ENCODE results near the gene MFNG. TPM values are rescaled to one million over a fixed set of nuclear protein-coding genes. Genes with fewer than 3 reads are reported as not detected.

MFNG gene
- total RNA-seq, 6 donors from 2014 or later: 14.0 to 74.0 (median 45.9) TPM

DNA sequence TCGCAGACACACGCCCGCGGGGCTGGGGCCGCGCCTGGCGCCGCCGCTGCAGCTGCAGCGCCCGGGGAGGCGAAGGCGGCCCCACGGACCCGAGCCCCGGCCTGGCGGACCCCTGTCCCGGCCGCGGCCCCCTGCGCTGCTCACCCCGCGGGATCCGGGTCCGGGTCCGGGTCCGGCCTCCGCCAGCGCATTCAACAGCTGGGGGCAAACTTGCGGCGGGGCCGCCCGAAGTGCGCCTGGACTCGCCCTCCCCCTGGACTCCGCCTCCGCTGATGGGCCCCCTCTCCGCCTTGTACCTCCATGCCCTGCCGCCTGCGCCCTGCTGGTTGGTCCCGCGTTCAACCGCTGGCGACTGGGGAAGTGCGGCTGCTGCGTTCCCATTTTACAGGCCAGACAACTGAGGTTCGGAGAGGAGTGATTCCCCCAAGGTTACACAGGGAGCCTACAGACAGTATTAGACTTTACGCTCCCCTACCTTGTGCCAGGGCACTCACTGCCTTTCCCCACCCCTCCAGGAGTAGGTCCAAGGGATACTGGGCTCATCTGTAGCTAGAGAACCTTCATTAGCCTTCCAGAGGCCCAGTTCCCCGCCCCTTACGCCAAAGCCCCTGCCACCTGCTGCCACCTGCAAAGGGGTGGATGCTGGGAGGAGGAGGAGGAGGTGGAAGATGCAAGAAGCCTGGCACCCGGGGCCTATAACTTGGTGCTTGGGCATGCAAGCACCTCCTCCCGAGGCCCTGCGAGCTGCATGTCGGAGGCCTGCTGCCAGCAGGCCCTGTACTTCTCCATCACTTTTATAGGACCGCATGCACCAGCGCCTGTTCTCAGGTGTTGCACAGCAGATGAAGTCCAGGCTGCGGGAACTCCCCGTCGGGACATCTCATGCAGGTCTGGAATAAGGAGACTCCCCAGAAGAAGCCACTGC lies 58.2 kb downstream of the MFNG start:
- 63 to 69% methylated on average over 9 to 14 of the region's 59 CpGs for WGBS, 2 donors
- DNase-seq (peak in 1 of 2 donors; percentile 87), ATAC-seq (ENCODE audit: low FRiP score in 2 of 2) (no peak)
- Histone ChIP-seq H3K36me3 (no peaks in the 10 kb centered on the region), H3K27me3 (peaks cover 0 to 28% (median 18%) of the 10 kb centered on the region in 4 donors), H3K27ac (no peak overlapping the region), H3K4me1 (peaks cover 7 to 22% (median 11%) of the 10 kb centered on the region in 4 donors), H3K4me3 (peak overlapping the region in 3 of 4 donors; percentile 52 to 58 (median 57)), H3K9me3 (no peaks in the 10 kb centered on the region)
- TF ChIP-seq POLR2AphosphoS5 (IDR thresholded peaks at IDR 0.05): no peak
- TF ChIP-seq EP300 (IDR thresholded peaks at IDR 0.05): no peak
- TF ChIP-seq, protein P1, sequence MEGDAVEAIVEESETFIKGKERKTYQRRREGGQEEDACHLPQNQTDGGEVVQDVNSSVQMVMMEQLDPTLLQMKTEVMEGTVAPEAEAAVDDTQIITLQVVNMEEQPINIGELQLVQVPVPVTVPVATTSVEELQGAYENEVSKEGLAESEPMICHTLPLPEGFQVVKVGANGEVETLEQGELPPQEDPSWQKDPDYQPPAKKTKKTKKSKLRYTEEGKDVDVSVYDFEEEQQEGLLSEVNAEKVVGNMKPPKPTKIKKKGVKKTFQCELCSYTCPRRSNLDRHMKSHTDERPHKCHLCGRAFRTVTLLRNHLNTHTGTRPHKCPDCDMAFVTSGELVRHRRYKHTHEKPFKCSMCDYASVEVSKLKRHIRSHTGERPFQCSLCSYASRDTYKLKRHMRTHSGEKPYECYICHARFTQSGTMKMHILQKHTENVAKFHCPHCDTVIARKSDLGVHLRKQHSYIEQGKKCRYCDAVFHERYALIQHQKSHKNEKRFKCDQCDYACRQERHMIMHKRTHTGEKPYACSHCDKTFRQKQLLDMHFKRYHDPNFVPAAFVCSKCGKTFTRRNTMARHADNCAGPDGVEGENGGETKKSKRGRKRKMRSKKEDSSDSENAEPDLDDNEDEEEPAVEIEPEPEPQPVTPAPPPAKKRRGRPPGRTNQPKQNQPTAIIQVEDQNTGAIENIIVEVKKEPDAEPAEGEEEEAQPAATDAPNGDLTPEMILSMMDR (IDR thresholded peaks at IDR 0.05): no peak
- TF ChIP-seq POLR2A (IDR thresholded peaks at IDR 0.05): no peak

DNA sequence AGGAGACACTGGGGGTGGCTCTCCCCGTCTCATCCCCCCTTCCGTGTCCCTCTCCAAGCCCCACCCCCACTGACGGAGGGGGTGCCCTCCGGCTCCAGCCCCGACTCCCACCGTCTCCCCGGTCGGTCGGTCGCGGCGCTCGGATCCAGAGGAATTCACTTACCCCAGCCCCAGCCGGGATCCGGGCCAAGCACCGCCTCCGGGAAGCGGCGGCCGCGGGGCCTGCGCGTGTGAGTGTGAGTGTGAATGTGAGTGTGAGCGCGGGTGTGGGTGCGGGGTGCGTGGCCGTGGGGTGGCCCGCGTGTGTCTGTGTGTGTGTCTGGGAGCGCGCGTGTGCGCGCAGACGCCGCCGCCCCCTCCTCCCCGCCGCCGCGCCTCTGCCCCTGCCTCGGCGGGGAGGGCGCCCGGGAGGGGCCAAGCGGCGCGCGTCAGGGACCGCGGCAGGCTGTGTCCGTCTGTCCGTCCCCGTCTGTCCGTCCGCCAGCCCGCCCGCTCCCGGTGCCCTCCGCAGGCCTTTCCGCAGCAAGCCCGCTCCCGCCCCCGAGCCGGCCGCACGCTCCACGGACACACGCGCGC lies 59.0 kb downstream of the MFNG start, which contains the start of gene ELFN2:
ELFN2 (minus strand) TSS at position 345 of the 576 bp plus-strand sequence. CDS start 51,945 bp downstream, outside the sequence.
- Histone ChIP-seq H3K4me1 (peaks cover 7 to 22% (median 11%) of the 10 kb centered on the region in 4 donors), H3K27ac (peak within 1 kb of the TSS in 1 of 4 donors; percentile 65), H3K27me3 (peaks cover 0 to 28% (median 18%) of the 10 kb centered on the region in 4 donors), H3K9me3 (no peaks in the 10 kb centered on the region), H3K4me3 (peak within 1 kb of the TSS in 3 of 4 donors; percentile 52 to 58 (median 57)), H3K36me3 (no peaks in the 10 kb centered on the region)
- DNase-seq (peak in 1 of 2 donors; percentile 88), ATAC-seq (ENCODE audit: low FRiP score in 2 of 2) (no peak)
- no peak for TF ChIP-seq POLR2AphosphoS5 (IDR thresholded peaks at IDR 0.05)
- 0% methylated on average over 1 to 46 of the region's 72 CpGs for WGBS, 2 donors

DNA sequence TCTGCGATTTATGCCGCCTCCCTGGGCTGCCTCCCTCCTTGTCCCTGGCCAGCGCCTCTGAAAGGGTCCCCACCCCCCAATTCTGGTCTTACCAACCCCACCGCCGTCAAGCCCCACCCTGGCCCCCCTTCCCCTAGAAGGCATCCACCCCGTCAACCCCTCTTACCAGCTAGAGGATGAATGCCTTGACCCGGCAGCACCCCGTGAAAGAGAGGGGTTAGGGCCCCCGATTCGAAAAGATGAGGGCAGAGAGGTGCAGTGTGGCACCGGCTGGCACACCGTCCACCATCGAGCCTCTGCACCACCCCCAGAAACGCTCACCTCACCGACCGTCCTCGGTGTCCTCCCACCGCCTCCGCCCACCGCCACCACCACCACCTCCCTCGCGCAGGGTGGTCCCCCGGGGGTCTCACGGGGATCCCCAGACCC lies 59.5 kb downstream of the MFNG start:
- H3K9me3 ChIP-seq: no peaks in the 10 kb centered on the region
- TF ChIP-seq EP300 (IDR thresholded peaks at IDR 0.05) (no peak), POLR2A (IDR thresholded peaks at IDR 0.05) (no peak), POLR2AphosphoS5 (IDR thresholded peaks at IDR 0.05) (no peak)
- TF ChIP-seq, protein P1 (IDR thresholded peaks at IDR 0.05): no peak
- H3K36me3 ChIP-seq: no peaks in the 10 kb centered on the region
- H3K27ac ChIP-seq: peak overlapping the region in 1 of 4 donors; percentile 65
- peaks cover 0 to 28% (median 18%) of the 10 kb centered on the region in 4 donors for H3K27me3 ChIP-seq
- 3 to 4% methylated on average over 11 to 15 of the region's 24 CpGs for WGBS, 2 donors
- H3K4me1 ChIP-seq: peaks cover 7 to 22% (median 11%) of the 10 kb centered on the region in 4 donors
- no peak for ATAC-seq (ENCODE audit: low FRiP score in 2 of 2)
- peak overlapping the region in 3 of 4 donors; percentile 52 to 58 (median 57) for H3K4me3 ChIP-seq
- no peak for DNase-seq

DNA sequence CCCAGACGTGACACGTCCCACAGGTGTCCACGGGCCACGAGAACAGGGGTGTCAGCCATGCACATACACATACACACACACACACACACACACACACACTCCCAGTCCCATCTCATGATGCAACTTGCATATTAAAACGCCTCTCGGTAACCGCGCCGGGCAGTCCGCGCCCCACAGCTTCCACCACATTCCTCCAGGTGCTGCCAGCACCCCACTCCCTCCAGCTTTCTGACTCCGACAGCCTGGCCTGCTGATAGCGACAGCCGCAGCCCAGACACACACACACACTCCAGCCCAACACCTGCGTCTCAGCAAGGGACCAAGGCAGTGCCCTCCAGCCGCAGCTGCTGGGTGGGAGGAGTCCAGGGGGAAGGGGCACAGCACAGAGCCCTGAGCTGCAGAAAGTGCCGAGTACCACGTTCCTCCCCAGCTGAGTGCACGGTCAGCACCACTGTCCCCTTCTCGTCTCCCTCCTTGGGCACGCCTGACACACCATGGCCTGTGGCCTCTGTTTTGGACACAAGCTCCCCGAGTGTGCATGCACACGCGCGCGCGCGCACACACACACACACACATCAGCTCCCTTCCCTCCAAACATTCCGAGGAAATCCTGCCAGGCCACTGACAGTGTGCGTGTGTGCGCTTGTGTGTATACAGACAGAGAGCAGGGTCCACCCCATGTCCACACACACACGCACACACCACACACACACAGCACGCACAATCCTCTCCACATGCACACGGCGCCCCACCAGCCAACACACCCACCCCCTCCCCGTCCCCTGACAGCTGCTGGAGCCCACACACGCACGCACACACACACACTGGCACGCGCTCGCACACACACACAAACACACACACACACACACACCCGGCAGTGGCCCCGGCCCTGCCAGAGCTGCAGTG lies 60.1 kb downstream of the MFNG start:
- Histone ChIP-seq H3K27me3 (peaks cover 0 to 28% (median 18%) of the 10 kb centered on the region in 4 donors), H3K9me3 (no peaks in the 10 kb centered on the region), H3K27ac (no peak overlapping the region), H3K4me3 (peak overlapping the region in 3 of 4 donors; percentile 52 to 58 (median 57)), H3K4me1 (peaks cover 7 to 28% (median 11%) of the 10 kb centered on the region in 4 donors), H3K36me3 (no peaks in the 10 kb centered on the region)
- WGBS, 2 donors: 22 to 29% methylated on average over 17 to 43 of the region's 43 CpGs
- ATAC-seq (ENCODE audit: low FRiP score in 2 of 2): peak in 1 of 2 donors; percentile 68
- DNase-seq: peak; percentile 61 to 70
- TF ChIP-seq, protein P1 (IDR thresholded peaks at IDR 0.05): no peak
- TF ChIP-seq POLR2A (IDR thresholded peaks at IDR 0.05): no peak
- no peak for TF ChIP-seq EP300 (IDR thresholded peaks at IDR 0.05)
- no peak for TF ChIP-seq POLR2AphosphoS5 (IDR thresholded peaks at IDR 0.05)

All from upper lobe of left lung (tissue), 6 donors.